Measurements from ENCODE around the gene ABCG8. TPM values are rescaled to one million over a fixed set of nuclear protein-coding genes. Genes with fewer than 3 reads are reported as not detected.

ABCG8 gene
- total RNA-seq, 1 donor from 2014 or later: not detected

- intact Hi-C loops (cut with micrococcal nuclease): no loop called here
Observed at GRCh38 chr2:43825841-43826240, 12.9 kb upstream of the ABCG8 start.

GRCh38 chr2:43826305-43827250 lies 12.2 kb upstream of the ABCG8 start:
- intact Hi-C loops (cut with micrococcal nuclease): no loop called here

- intact Hi-C loops (cut with micrococcal nuclease): no loop called here
Observed at GRCh38 chr2:43831543-43832294, 7.1 kb upstream of the ABCG8 start.

GRCh38 chr2:43832457-43832856 lies 6.3 kb upstream of the ABCG8 start:
- intact Hi-C loops (cut with micrococcal nuclease): no loop called here

GRCh38 chr2:43837033-43837432 lies 1.7 kb upstream of the ABCG8 start:
- intact Hi-C loops (cut with micrococcal nuclease): no loop called here

- intact Hi-C loops (cut with micrococcal nuclease): no loop called here
Observed at GRCh38 chr2:43837831-43838559, 776 bp upstream of the ABCG8 start.

- intact Hi-C loops (cut with micrococcal nuclease): no loop called here
Observed at GRCh38 chr2:43839776-43840564, 1.2 kb downstream of the ABCG8 start.

- intact Hi-C loops (cut with micrococcal nuclease): no loop called here
Observed at GRCh38 chr2:43840965-43841364, 2.2 kb downstream of the ABCG8 start.

- intact Hi-C loops (cut with micrococcal nuclease): no loop called here
Observed at GRCh38 chr2:43841949-43842865, 3.4 kb downstream of the ABCG8 start.

- intact Hi-C loops (cut with micrococcal nuclease): no loop called here
Observed at GRCh38 chr2:43842866-43843226, 4.1 kb downstream of the ABCG8 start.

GRCh38 chr2:43845181-43845580 lies 6.4 kb downstream of the ABCG8 start:
- intact Hi-C loops (cut with micrococcal nuclease): no loop called here

GRCh38 chr2:43846140-43846793 lies 7.5 kb downstream of the ABCG8 start:
- intact Hi-C loops (cut with micrococcal nuclease): no loop called here

GRCh38 chr2:43848214-43848613 lies 9.4 kb downstream of the ABCG8 start:
- intact Hi-C loops (cut with micrococcal nuclease): no loop called here

GRCh38 chr2:43851011-43851980 lies 12.5 kb downstream of the ABCG8 start:
- intact Hi-C loops (cut with micrococcal nuclease): no loop called here

- intact Hi-C loops (cut with micrococcal nuclease): no loop called here
Observed at GRCh38 chr2:43852196-43852730, 13.5 kb downstream of the ABCG8 start.

DNA sequence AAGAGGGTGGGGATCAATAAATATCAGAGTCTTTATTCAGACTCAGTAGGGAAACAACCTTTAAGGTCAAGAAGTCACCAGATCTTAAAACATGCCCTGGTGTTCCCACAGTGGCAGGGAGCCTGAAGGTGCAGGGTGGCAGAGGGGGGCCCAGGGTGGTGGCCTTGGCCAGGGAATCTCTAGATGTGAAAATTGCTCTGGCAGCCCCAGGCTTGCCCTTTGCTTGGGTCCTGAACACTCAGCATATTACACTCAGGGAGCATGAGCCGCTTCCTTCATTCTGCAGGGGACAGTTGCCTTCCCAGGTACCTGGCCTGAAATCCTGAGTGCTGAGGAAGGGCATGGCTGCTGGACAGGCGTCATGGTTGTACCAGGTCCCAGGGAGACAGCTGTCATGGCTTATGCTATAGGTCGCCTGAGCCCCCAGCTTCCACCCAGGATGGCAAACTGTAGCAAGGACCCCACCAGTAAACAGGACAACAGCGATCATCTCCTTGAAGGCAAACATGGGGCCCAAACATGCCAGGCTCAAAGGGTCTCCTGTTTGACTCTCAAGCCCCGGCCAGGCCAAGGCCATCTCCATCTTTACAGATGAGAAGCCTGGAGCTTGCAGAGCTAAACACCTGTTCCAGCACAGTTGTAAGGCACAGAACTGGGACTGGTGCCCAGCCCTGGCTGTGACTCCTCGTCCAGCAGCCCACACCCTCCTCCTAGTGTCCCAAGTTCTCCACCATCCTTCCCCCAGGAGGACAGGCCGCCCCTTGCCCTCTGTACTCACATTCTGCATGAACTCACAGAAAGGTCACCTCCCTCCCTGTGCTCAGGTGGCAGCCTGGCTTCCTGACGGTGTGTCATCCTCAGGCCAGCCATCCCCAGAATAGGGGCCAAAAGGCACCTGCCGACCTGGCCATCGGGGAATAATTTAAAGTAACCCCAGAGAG lies 14.6 kb downstream of the ABCG8 start:
- intact Hi-C loops (cut with micrococcal nuclease): no loop called here

DNA sequence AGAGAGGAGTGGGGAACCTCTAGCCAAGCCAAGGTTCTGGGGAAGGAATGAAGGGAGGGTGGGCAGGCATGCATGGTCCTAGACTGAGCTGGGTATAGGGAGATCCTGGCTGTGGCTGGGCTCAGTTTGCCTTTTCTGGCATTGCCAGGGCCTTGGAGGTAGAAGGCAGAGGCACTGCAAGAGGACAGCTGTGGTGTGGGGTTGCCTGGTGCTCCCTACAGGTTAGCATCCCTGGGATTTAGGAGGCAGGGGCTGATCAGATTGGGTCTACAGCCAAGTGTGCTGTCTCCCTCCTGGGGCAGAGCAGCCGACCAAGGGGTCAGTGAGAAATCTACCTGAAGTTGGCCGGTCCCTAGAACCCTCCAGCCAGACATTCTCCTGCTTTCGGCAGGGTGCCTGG lies 15.9 kb downstream of the ABCG8 start:
- intact Hi-C loops (cut with micrococcal nuclease): no loop called here

All from T-helper 1 cell treated with Interleukin-12 subunit alpha and Interleukin-12 subunit beta and Interleukin-4 antibody, amounts not matched to agents 30 ng/mL and 1 ng/mL, for 36 hours (primary cell).